Lung microvascular endothelial cell (primary cell): ENCODE data around the gene CDC25A. TPM values are rescaled to one million over a fixed set of nuclear protein-coding genes. Genes with fewer than 3 reads are reported as not detected.

Source experiments
- DNase-seq, 2 donors: peaks; one replicate each; pipeline versions ENCODE4 v3.0.0 to v3.0.0-alpha.2; 2010; ENCODE audit warnings: low read depth in 2 of 2
- total RNA-seq: library from RNA; depleted of rRNA; stranded (reverse); fragments of >200 nt; gene quantifications from 2 replicates; pipeline ENCODE4 v1.2.1, GENCODE V29; 2014

The CDC25A gene
- total RNA-seq, 1 donor from 2014 or later, result 5.0 TPM

DNA sequence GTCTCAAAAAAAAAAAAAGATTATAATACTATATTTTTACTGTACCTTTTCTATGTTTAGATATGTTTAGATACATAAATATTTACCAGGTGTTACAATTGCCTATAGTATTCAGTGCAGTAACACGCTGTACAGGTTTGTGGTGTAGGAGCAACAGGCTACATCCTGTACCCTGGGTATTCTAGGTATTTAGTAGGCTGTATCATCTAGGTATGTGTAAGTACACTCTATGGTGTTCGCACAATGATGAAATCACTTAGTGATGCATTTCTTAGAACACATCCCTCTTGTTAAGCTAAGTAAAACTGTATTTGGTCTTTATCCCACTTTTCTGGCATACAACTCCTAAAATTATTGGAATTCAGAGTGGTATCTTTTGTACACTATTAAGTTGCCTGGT, 77.8 kb downstream of the CDC25A start:
- DNase-seq, result no peak

DNA sequence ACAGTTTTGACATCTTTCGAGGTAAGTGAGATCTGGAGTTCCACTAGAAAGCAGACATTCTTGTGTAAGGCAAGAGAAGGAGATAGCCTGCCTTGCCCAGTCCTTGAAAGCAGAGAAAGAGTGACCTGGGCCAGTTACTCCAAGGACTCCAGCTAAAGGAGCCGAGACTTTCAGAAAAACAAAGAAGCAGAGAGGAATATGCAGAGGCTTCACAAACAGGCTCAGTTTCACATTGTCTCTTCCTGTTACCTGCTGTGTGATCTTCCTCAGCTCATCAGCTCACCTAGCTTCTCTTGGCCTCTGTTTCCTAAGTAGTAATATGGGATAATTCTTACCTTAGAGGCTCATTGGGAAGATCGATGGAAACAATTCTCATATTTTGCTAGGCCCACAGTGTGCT, 81.0 kb downstream of the CDC25A start:
- DNase-seq, result no peak

Other genes with a start within 250 kb of the CDC25A start
- 36.7 and 39.2 TPM in 2 replicates for gene MAP4, start 172.0 kb downstream of the CDC25A start, total RNA-seq
- gene CAMP, start 35.1 kb upstream of the CDC25A start, total RNA-seq, result not detected in 2 replicates
- 1.8 and 2.0 TPM in 2 replicates for gene ZNF589, start 52.7 kb upstream of the CDC25A start, total RNA-seq
- 11.3 and 16.3 TPM in 2 replicates for gene NME6, start 113.0 kb upstream of the CDC25A start, total RNA-seq
- not detected in 2 replicates for gene SPINK8, start 145.2 kb upstream of the CDC25A start, total RNA-seq
- gene FBXW12, start 183.8 kb upstream of the CDC25A start, total RNA-seq, result not detected in 2 replicates
- 16.1 and 17.0 TPM in 2 replicates for gene PLXNB1, start 241.7 kb upstream of the CDC25A start, total RNA-seq